Chondrocyte (in vitro differentiated cells): ENCODE results near the gene SNCAIP. TPM values are rescaled to one million over a fixed set of nuclear protein-coding genes. Genes with fewer than 3 reads are reported as not detected.
"Not testable (repeated sequence)": the region's sequence is repeated elsewhere in the genome, so short reads cannot be mapped to it uniquely, and the experiment has no call there.

Source experiments
- DNase-seq: peaks from one replicate; pipeline ENCODE4 v3.0.0; 2021; ENCODE audit warnings: mixed read lengths, low spot score
- H3K27ac Mint-ChIP-seq: one replicate; pipeline ENCODE4 v1.8.0; 2021; ENCODE audit warnings: mild to moderate bottlenecking, moderate library complexity, mixed read lengths; ENCODE audit not compliant: unreplicated experiment
- H3K27me3 Mint-ChIP-seq: 2 replicates; pipeline ENCODE4 v1.8.0; 2021; ENCODE audit warnings: low read depth, mixed read lengths
- H3K36me3 Mint-ChIP-seq: 2 replicates; pipeline ENCODE4 v1.8.0; 2021; ENCODE audit warnings: low read depth, mixed read lengths
- H3K4me1 Mint-ChIP-seq: 2 replicates; pipeline ENCODE4 v1.8.0; 2021; ENCODE audit warnings: low read depth, mild to moderate bottlenecking, mixed read lengths
- H3K4me3 Mint-ChIP-seq: one replicate; pipeline ENCODE4 v1.8.0; 2021; ENCODE audit warnings: mild to moderate bottlenecking, moderate library complexity, mixed read lengths; ENCODE audit not compliant: unreplicated experiment
- H3K9me3 Mint-ChIP-seq: 2 replicates; pipeline ENCODE4 v1.8.0; 2021; ENCODE audit warnings: low read depth, mixed read lengths
- CTCF ChIP-seq: fragments of 200-600 bp; sonication (generic); IDR thresholded peaks from 2 replicates; pipeline ENCODE4 v1.5.0; 2021; ENCODE audit warnings: antibody characterized with exemption, mild to moderate bottlenecking, moderate library complexity
- total RNA-seq: library from RNA; stranded (reverse); gene quantifications from 3 replicates; pipeline ENCODE4 v1.2.1, GENCODE V29; 2021

Gene SNCAIP
- total RNA-seq, 1 donor from 2014 or later: 1.2 TPM

GRCh38 chr5:122350496-122350895 lies 38.5 kb downstream of the SNCAIP start:
- H3K27me3 Mint-ChIP-seq: no peaks in the 10 kb centered on the region
- no peaks in the 10 kb centered on the region for H3K9me3 Mint-ChIP-seq
- peaks cover 1% of the 10 kb centered on the region for H3K36me3 Mint-ChIP-seq
- DNase-seq: no peak
- H3K4me1 Mint-ChIP-seq: peaks cover 12% of the 10 kb centered on the region
- H3K27ac Mint-ChIP-seq: no peak overlapping the region
- TF ChIP-seq CTCF: no peak
- H3K4me3 Mint-ChIP-seq: no peak overlapping the region

- H3K36me3 Mint-ChIP-seq: peaks cover 1% of the 10 kb centered on the region
- H3K4me1 Mint-ChIP-seq: peaks cover 12% of the 10 kb centered on the region
- no peaks in the 10 kb centered on the region for H3K27me3 Mint-ChIP-seq
- DNase-seq: no peak
- no peak overlapping the region for H3K27ac Mint-ChIP-seq
- no peaks in the 10 kb centered on the region for H3K9me3 Mint-ChIP-seq
- TF ChIP-seq CTCF: no peak
- no peak overlapping the region for H3K4me3 Mint-ChIP-seq
Observed at GRCh38 chr5:122351416-122352157, 39.5 kb downstream of the SNCAIP start.

GRCh38 chr5:122352331-122352730 lies 40.3 kb downstream of the SNCAIP start:
- Mint-ChIP-seq H3K4me3 (no peak overlapping the region), H3K27ac (no peak overlapping the region), H3K4me1 (peaks cover 12% of the 10 kb centered on the region), H3K9me3 (no peaks in the 10 kb centered on the region), H3K36me3 (peaks cover 1% of the 10 kb centered on the region), H3K27me3 (no peaks in the 10 kb centered on the region)
- no peak for DNase-seq
- TF ChIP-seq CTCF: no peak

DNA sequence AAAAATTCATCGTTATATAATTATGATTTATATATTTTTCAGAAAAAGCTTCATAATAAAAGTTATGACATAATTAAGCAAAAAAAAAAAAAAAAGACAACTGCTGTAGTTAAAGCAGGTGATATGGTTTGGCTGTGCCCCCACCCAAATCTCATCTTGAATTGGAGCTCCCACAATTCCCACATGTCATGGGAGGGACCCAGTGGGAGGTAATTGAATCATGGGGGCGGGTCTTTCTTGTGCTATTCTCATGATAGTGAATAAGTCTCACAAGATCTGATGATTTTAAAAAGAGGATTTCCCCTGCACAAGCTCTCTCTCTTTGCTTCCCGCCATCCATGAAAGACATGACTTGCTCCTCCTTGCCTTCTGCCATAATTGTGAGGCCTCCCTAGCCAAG lies 41.3 kb downstream of the SNCAIP start:
- not testable (repeated sequence) for H3K4me3 Mint-ChIP-seq, H3K36me3 Mint-ChIP-seq, H3K27ac Mint-ChIP-seq, H3K27me3 Mint-ChIP-seq, H3K9me3 Mint-ChIP-seq, DNase-seq
- peaks cover 12% of the 10 kb centered on the region for H3K4me1 Mint-ChIP-seq

GRCh38 chr5:122354293-122354692 lies 42.3 kb downstream of the SNCAIP start:
- no peaks in the 10 kb centered on the region for H3K27me3 Mint-ChIP-seq
- DNase-seq: no peak
- H3K4me3 Mint-ChIP-seq: no peak overlapping the region
- no peaks in the 10 kb centered on the region for H3K9me3 Mint-ChIP-seq
- H3K27ac Mint-ChIP-seq: no peak overlapping the region
- H3K4me1 Mint-ChIP-seq: peaks cover 12% of the 10 kb centered on the region
- TF ChIP-seq CTCF: no peak
- peaks cover 1% of the 10 kb centered on the region for H3K36me3 Mint-ChIP-seq

- TF ChIP-seq CTCF: no peak
- H3K27ac Mint-ChIP-seq: no peak overlapping the region
- no peaks in the 10 kb centered on the region for H3K27me3 Mint-ChIP-seq
Observed at GRCh38 chr5:122355324-122355723, 43.3 kb downstream of the SNCAIP start.

More at GRCh38 chr5:122355324-122355723, 43.3 kb downstream of the SNCAIP start:
- no peak for DNase-seq
- no peak overlapping the region for H3K4me3 Mint-ChIP-seq
- peaks cover 12% of the 10 kb centered on the region for H3K4me1 Mint-ChIP-seq
- H3K9me3 Mint-ChIP-seq: no peaks in the 10 kb centered on the region
- H3K36me3 Mint-ChIP-seq: peaks cover 1% of the 10 kb centered on the region
